HepG2 (cell line): ENCODE data around the gene CDHR5. TPM values are rescaled to one million over a fixed set of nuclear protein-coding genes. Genes with fewer than 3 reads are reported as not detected.
A peak's percentile ranks its signal among the peaks of the same experiment; 100 is the strongest.

Experiments used
- ATAC-seq: fragments of 200-7000 bp; cut with Tn5 transposase; 3 replicates; pipeline ENCODE4 v1.9.1; 2020; ENCODE audit warnings: mild to moderate bottlenecking, moderate library complexity
- BruUV-seq: library from RNA; stranded (reverse); fragments of 400-500 nt; replicated peaks from 2 replicates; lab custom pipeline; 2021; lab: Mats Ljungman, UMichigan
- CTCF ChIA-PET: fragments of 300-600 bp; formaldehyde crosslinking; extraction: SDS; loops from one replicate; lab custom pipeline; 2021; ENCODE audit warnings: low total read pairs, inconsistent platforms, low intra/inter-chr PET ratio; lab: Yijun Ruan, JAX
- POLR2A ChIA-PET: fragments of 350-600 bp; sonication (Branson Sonifier 250); formaldehyde crosslinking; loops from one replicate; lab custom pipeline; 2020; ENCODE audit warnings: antibody characterized with exemption, inconsistent platforms; lab: Yijun Ruan, JAX
- DNase-seq: peaks from one replicate; pipeline ENCODE4 v3.0.0-alpha.2; 2015; ENCODE audit warnings: low spot score
- FAIRE-seq: peaks from 3 replicates; lab custom pipeline; 2011; peaks lifted over from hg19 to GRCh38; lab: Jason Lieb, UNC
- H2AFZ ChIP-seq: one replicate; pipeline ENCODE4 v1.6.1; 2011; ENCODE audit warnings: low read length, inconsistent platforms
- H3K27ac ChIP-seq: fragments of 300-600 bp; 3 replicates; pipeline ENCODE4 v1.8.0; 2011; ENCODE audit warnings: mixed run types, mild to moderate bottlenecking, mixed read lengths, low read length, inconsistent platforms; ENCODE audit not compliant: insufficient read depth; ENCODE audit errors: extremely low read length
- H3K27me3 ChIP-seq, 2 experiments: fragments of 200-600 bp in 1 of 2; 2 replicates in 1 of 2; 3 replicates in 1 of 2; pipeline versions ENCODE4 v1.6.0 to v1.8.0; 2011; ENCODE audit warnings: low read length in 2 of 2, mild to moderate bottlenecking in 2 of 2, moderate library complexity in 2 of 2, inconsistent platforms in 1 of 2; ENCODE audit not compliant: insufficient read depth in 2 of 2, control insufficient read depth in 1 of 2
- H3K36me3 ChIP-seq, 2 experiments: fragments of 200-600 bp in 1 of 2; replicated peaks in 1 of 2; 2 replicates in 1 of 2; 3 replicates in 1 of 2; pipeline versions ENCODE4 v1.5.1 to v1.8.0; 2011; ENCODE audit warnings: low read length in 2 of 2, inconsistent platforms in 1 of 2; ENCODE audit not compliant: insufficient read depth in 2 of 2, control insufficient read depth in 1 of 2
- H3K4me1 ChIP-seq: 2 replicates; pipeline ENCODE4 v1.5.1; 2012; ENCODE audit warnings: low read length, inconsistent platforms; ENCODE audit not compliant: insufficient read depth
- H3K4me2 ChIP-seq: 2 replicates; pipeline ENCODE4 v1.6.0; 2011; ENCODE audit warnings: low read depth, low read length, inconsistent platforms
- H3K4me3 ChIP-seq, 3 experiments: fragments of 200-600 bp in 1 of 3; sonication (generic), shearing (Covaris generic) in 1 of 3; replicated peaks in 1 of 3; 2 replicates each; pipeline ENCODE4 v1.5.1; 2011 to 2016; ENCODE audit warnings: low read length in 3 of 3, inconsistent platforms in 2 of 3, low read depth in 2 of 3, mild to moderate bottlenecking in 2 of 3, control low read depth in 1 of 3, mixed read lengths in 1 of 3; ENCODE audit not compliant: insufficient read depth in 1 of 3
- H3K79me2 ChIP-seq: one replicate; pipeline ENCODE4 v1.6.1; 2011; ENCODE audit warnings: low read length, inconsistent platforms; ENCODE audit not compliant: insufficient read depth
- H3K9ac ChIP-seq: 2 replicates; pipeline ENCODE4 v1.6.0; 2011; ENCODE audit warnings: mild to moderate bottlenecking, low read depth, low read length, inconsistent platforms; ENCODE audit not compliant: insufficient read depth
- H3K9me3 ChIP-seq: 2 replicates; pipeline ENCODE4 v1.5.1; 2012; ENCODE audit warnings: mild to moderate bottlenecking, low read length
- H4K20me1 ChIP-seq: 2 replicates; pipeline ENCODE4 v1.6.0; 2011; ENCODE audit warnings: inconsistent platforms, mild to moderate bottlenecking, low read length, moderate library complexity; ENCODE audit not compliant: insufficient read depth
- EED ChIP-seq: sonication (generic); formaldehyde crosslinking; IDR thresholded peaks from 2 replicates; pipeline ENCODE4 v1.5.0; 2020; ENCODE audit warnings: mild to moderate bottlenecking, missing genetic modification reagents
- ELF1 ChIP-seq: sonication (generic); formaldehyde crosslinking; IDR thresholded peaks from 2 replicates; pipeline ENCODE4 v1.4.0; 2020; ENCODE audit warnings: missing genetic modification reagents
- HDAC1 ChIP-seq: sonication (generic); formaldehyde crosslinking; IDR thresholded peaks from 2 replicates; pipeline ENCODE4 v1.5.1; 2020; ENCODE audit warnings: mild to moderate bottlenecking, missing genetic modification reagents
- HNF4G ChIP-seq, 2 experiments: sonication (generic) in 1 of 2; formaldehyde crosslinking in 1 of 2; IDR thresholded peaks; 2 replicates each; pipeline versions ENCODE4 v1.4.0 to v1.6.1; 2011 to 2020; ENCODE audit warnings: borderline replicate concordance in 2 of 2, low read depth in 2 of 2, mild to moderate bottlenecking in 2 of 2, low read length in 1 of 2, missing genetic modification reagents in 1 of 2, moderate library complexity in 1 of 2
- HNRNPH1 ChIP-seq: fragments of 200-400 bp; formaldehyde crosslinking; optimal IDR thresholded peaks from 2 replicates; pipeline ENCODE3; 2017; ENCODE audit warnings: mild to moderate bottlenecking, low read depth, low read length
- HOXA7 ChIP-seq: sonication (generic); formaldehyde crosslinking; IDR thresholded peaks from 2 replicates; pipeline ENCODE4 v1.8.1; 2022; ENCODE audit warnings: mild to moderate bottlenecking, missing genetic modification reagents, moderate library complexity
- KLF15 ChIP-seq: sonication (generic); formaldehyde crosslinking; IDR thresholded peaks from 2 replicates; pipeline ENCODE4 v1.8.1; 2023; ENCODE audit warnings: borderline replicate concordance, mild to moderate bottlenecking, inconsistent platforms, missing genetic modification reagents, mixed read lengths
- MZF1 ChIP-seq: sonication (generic); formaldehyde crosslinking; IDR thresholded peaks from 2 replicates; pipeline ENCODE4 v1.8.1; 2023; ENCODE audit warnings: mild to moderate bottlenecking, missing genetic modification reagents, borderline replicate concordance
- PPARG ChIP-seq: conservative IDR thresholded peaks from 2 replicates; pipeline ENCODE4 v1.6.1; 2016; ENCODE audit warnings: missing biosample characterization, missing genetic modification reagents
- RARA ChIP-seq: IDR thresholded peaks from 2 replicates; pipeline ENCODE4 v1.6.1; 2016; ENCODE audit warnings: missing genetic modification reagents, missing compliant biosample characterization
- REL ChIP-seq: sonication (generic); formaldehyde crosslinking; conservative IDR thresholded peaks from 2 replicates; pipeline ENCODE4 v1.8.0; 2022; ENCODE audit warnings: mild to moderate bottlenecking, missing genetic modification reagents, moderate library complexity
- RFX1 ChIP-seq: fragments of 450-650 bp; IDR thresholded peaks from 2 replicates; pipeline ENCODE4 v1.6.1; 2017
- RFXAP ChIP-seq: sonication (generic); formaldehyde crosslinking; IDR thresholded peaks from 2 replicates; pipeline ENCODE4 v1.4.0; 2020; ENCODE audit warnings: missing genetic modification reagents, borderline replicate concordance
- RXRB ChIP-seq: IDR thresholded peaks from 2 replicates; pipeline ENCODE4 v1.6.1; 2016; ENCODE audit warnings: borderline replicate concordance, missing genetic modification reagents, missing compliant biosample characterization
- SAP130 ChIP-seq: IDR thresholded peaks from 2 replicates; pipeline ENCODE4 v1.6.1; 2016; ENCODE audit warnings: low read depth
- SMARCC2 ChIP-seq: fragments of 450-650 bp; IDR thresholded peaks from 2 replicates; pipeline ENCODE4 v1.6.1; 2017; ENCODE audit warnings: antibody characterized with exemption, mild to moderate bottlenecking
- SNAPC5 ChIP-seq: sonication (generic); formaldehyde crosslinking; IDR thresholded peaks from 2 replicates; pipeline ENCODE4 v1.8.1; 2023; ENCODE audit warnings: mild to moderate bottlenecking, missing genetic modification reagents, borderline replicate concordance
- SP2 ChIP-seq: sonication (generic); formaldehyde crosslinking; IDR thresholded peaks from 2 replicates; pipeline ENCODE4 v1.5.1; 2020; ENCODE audit warnings: mild to moderate bottlenecking, missing genetic modification reagents
- XBP1 ChIP-seq: sonication (generic); formaldehyde crosslinking; IDR thresholded peaks from 2 replicates; pipeline ENCODE4 v1.5.0; 2020; ENCODE audit warnings: missing genetic modification reagents
- ZNF225 ChIP-seq: sonication (generic); formaldehyde crosslinking; IDR thresholded peaks from 2 replicates; pipeline ENCODE4 v1.4.0; 2020; ENCODE audit warnings: mild to moderate bottlenecking, missing genetic modification reagents
- ZNF570 ChIP-seq: sonication (generic); formaldehyde crosslinking; IDR thresholded peaks from 2 replicates; pipeline ENCODE4 v1.4.0; 2020; ENCODE audit warnings: mild to moderate bottlenecking, missing genetic modification reagents, borderline replicate concordance
- ZNF605 ChIP-seq: sonication (generic); formaldehyde crosslinking; IDR thresholded peaks from 2 replicates; pipeline ENCODE4 v1.8.0; 2022; ENCODE audit warnings: mild to moderate bottlenecking, missing genetic modification reagents
- ZSCAN12 ChIP-seq: sonication (generic); formaldehyde crosslinking; IDR thresholded peaks from 2 replicates; pipeline ENCODE4 v1.9.0; 2021; ENCODE audit warnings: mild to moderate bottlenecking, missing genetic modification reagents
- WGBS: methylation state at CpG from one replicate; pipeline ENCODE4 v1.1.6; 2017; ENCODE audit warnings: low lambda C conversion rate; 5-methylcytosine and 5-hydroxymethylcytosine counted together
- in situ Hi-C: cut with HindIII; loops from 2 replicates; pipeline ENCODE4 v1.10.0; 2017; ENCODE audit warnings: low pct_unique_long_range_greater_than_20kb; ENCODE audit not compliant: extremely low pct_ligation_motif_present
- intact Hi-C: fragments of 100-400 bp; cut with micrococcal nuclease; formaldehyde crosslinking; loops from one replicate; pipeline ENCODE4 v1.10.0; 2022; ENCODE audit not compliant: unreplicated experiment
- polyA plus RNA-seq, 8 experiments: library from polyadenylated mRNA; depleted of rRNA in 3 of 8; stranded (reverse) in 7 of 8; unstranded in 1 of 8; fragments of >200 nt; fragmentation: Illumina TruSeq in 4 of 8; extraction: Trizol in 4 of 8; gene quantifications; 2 replicates each; pipeline versions ENCODE4 v1.2.1 to v1.2.3, GENCODE V29; 2011 to 2016; ENCODE audit warnings: low read depth in 4 of 8, missing spikeins in 1 of 8, mixed read lengths in 1 of 8; ENCODE audit not compliant: insufficient read depth in 1 of 8
- total RNA-seq, 5 experiments: library from RNA; depleted of rRNA; stranded (reverse); fragments of >200 nt; fragmentation: Illumina TruSeq; extraction: Trizol; gene quantifications; 2 replicates each; pipeline ENCODE4 v1.2.3, GENCODE V29; 2016; ENCODE audit warnings: low read depth in 1 of 5
- TF ChIP-seq, protein P1 (sequence below): sonication (generic); formaldehyde crosslinking; IDR thresholded peaks from 2 replicates; pipeline ENCODE4 v1.9.0; 2022; ENCODE audit warnings: low read depth, missing genetic modification reagents

The CDHR5 gene
- total and polyA plus RNA-seq, 2 of the 13 experiments (the other 11 are each of a cell fraction or from before 2014, with no cell fraction given) = 0.46 to 0.71 TPM

DNA sequence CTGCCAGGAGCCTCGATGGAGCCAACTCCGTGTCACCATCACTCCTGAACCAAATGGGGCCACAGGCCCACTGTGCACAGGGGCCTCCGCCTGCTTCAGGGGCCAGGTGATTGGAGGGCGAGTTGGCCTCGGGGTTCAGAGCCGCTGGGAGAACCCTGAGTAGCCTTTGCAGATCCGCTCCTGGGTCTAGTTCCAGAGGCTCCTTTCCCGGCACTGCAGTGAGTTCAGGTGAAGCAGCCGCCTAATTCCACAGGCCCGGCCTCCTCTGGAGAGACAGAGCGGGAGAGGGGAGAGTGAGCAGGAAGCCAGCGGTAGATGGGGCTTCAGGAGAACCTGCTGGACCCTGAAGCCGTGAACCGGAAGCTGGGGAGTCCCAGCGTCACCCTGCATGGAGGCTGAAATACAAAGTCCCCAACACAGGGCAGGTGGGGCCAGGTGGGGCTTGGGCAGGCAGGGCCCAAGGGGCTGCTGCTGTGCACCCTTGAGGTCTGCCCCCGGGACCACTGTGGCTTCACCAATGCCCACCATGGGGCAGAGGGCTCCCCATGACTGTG is 34.9 kb upstream of the CDHR5 start (continued):
- TF ChIP-seq RFX1 = no peak
- no peak for TF ChIP-seq XBP1 (CRISPR knock-in tag)
- no peak for TF ChIP-seq SP2 (CRISPR knock-in tag)
- no peak for TF ChIP-seq SNAPC5 (CRISPR knock-in tag)

DNA sequence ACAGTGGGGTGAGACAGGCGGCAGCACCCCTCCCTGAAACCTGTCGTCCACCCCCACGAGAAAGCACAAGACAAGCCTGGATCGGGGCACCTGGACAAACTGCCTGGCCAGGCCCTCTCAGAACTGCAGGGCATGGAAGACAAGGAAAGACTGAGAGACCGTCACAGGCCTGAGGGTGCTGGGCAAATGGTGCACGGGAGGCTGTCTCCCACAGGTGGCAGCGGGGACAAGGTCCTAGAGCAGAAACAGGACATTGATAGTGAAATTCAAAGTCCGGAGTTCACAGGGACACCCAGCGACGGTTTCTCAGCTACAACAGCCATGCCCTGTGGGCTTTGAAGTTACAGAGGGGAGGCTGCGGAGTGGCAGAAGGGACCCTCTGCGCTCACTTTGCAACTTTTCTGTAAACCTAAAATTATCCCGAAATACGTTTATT is 33.0 kb upstream of the CDHR5 start:
- peak overlapping the region in 1 of 3 experiments; percentile 23; a peak in 1 of 6 replicates for H3K4me3 ChIP-seq
- H3K79me2 ChIP-seq = no peaks in the 10 kb centered on the region
- ChIA-PET CTCF (no interaction called here), POLR2A (interaction anchor here (1.1 to 1.2 kb wide), 2 partner anchors 48 to 82 kb away, joined by 3 read pairs; partner anchors contain the start of genes EPS8L2 and PHRF1)
- ATAC-seq (peak; percentile 55), DNase-seq (peak; percentile 71), FAIRE-seq (peak; percentile 39)
- H3K9ac ChIP-seq = peak overlapping the region; percentile 45; the same call in 1 of the 2 replicates
- peak overlapping the region; percentile 60 for H3K27ac ChIP-seq
- H3K36me3 ChIP-seq = peaks cover 16 to 36% of the 10 kb centered on the region in 2 experiments; a peak in 4 of 5 replicates
- peaks cover 17% of the 10 kb centered on the region; the same call in 1 of the 2 replicates for H4K20me1 ChIP-seq
- intact Hi-C loops (loop anchor here (10.0 kb wide), 1 partner anchor 47 kb away; the partner anchor contains the start of gene EPS8L2), in situ Hi-C loops (loop anchor here (5.0 kb wide), 1 partner anchor 70 kb away; no protein-coding TSS in a partner anchor)
- peaks cover 47% of the 10 kb centered on the region for H3K4me1 ChIP-seq
- WGBS = 37% methylated on average over 14 of the region's 14 CpGs
- no peaks in the 10 kb centered on the region for H3K9me3 ChIP-seq
- BruUV-seq = no TSS peak
- H2AFZ ChIP-seq = no peak overlapping the region
- H3K4me2 ChIP-seq = peak overlapping the region; percentile 57
- no peaks in the 10 kb centered on the region for H3K27me3 ChIP-seq
- peak; percentile 51 for TF ChIP-seq HDAC1 (CRISPR knock-in tag)
- no peak for TF ChIP-seq ZSCAN12 (CRISPR knock-in tag)
- peak; percentile 28; the same call in 1 of the 2 replicates for TF ChIP-seq PPARG
- peak; percentile 94 for TF ChIP-seq HNF4G (IDR thresholded peaks at IDR 0.05; ENCODE audit: borderline replicate concordance, low read depth, low read length)
- TF ChIP-seq HNF4G (CRISPR knock-in tag; IDR thresholded peaks at IDR 0.05; ENCODE audit: borderline replicate concordance, low read depth) = peak; percentile 83
- no peak for TF ChIP-seq ZNF225 (CRISPR knock-in tag)
- peak; percentile 69 for TF ChIP-seq SAP130 (CRISPR knock-in tag)
- peak; percentile 73 for TF ChIP-seq RARA (CRISPR knock-in tag)
- TF ChIP-seq RXRB = peak; percentile 67
- no peak for TF ChIP-seq REL (CRISPR knock-in tag)
- TF ChIP-seq MZF1 (CRISPR knock-in tag) = no peak
- no peak for TF ChIP-seq EED
- no peak for TF ChIP-seq HOXA7
- TF ChIP-seq RFXAP (CRISPR knock-in tag) = no peak
- no peak for TF ChIP-seq SMARCC2
- TF ChIP-seq ELF1 (CRISPR knock-in tag) = no peak
- no peak for TF ChIP-seq HNRNPH1
- no peak for TF ChIP-seq KLF15 (CRISPR knock-in tag)
- TF ChIP-seq, protein P1, sequence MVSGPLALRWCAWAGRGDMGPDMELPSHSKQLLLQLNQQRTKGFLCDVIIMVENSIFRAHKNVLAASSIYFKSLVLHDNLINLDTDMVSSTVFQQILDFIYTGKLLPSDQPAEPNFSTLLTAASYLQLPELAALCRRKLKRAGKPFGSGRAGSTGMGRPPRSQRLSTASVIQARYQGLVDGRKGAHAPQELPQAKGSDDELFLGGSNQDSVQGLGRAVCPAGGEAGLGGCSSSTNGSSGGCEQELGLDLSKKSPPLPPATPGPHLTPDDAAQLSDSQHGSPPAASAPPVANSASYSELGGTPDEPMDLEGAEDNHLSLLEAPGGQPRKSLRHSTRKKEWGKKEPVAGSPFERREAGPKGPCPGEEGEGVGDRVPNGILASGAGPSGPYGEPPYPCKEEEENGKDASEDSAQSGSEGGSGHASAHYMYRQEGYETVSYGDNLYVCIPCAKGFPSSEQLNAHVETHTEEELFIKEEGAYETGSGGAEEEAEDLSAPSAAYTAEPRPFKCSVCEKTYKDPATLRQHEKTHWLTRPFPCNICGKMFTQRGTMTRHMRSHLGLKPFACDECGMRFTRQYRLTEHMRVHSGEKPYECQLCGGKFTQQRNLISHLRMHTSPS = peak; percentile 36; the same call in 1 of the 2 replicates
- no peak for TF ChIP-seq ZNF570 (CRISPR knock-in tag)
- no peak for TF ChIP-seq ZNF605 (CRISPR knock-in tag)
